ENCODE data around the gene SERPINB1. TPM values are rescaled to one million over a fixed set of nuclear protein-coding genes. Genes with fewer than 3 reads are reported as not detected.
"Not testable (repeated sequence)": the region's sequence is repeated elsewhere in the genome, so short reads cannot be mapped to it uniquely, and the experiment has no call there.

SERPINB1 gene
- total and polyA plus RNA-seq, 3 experiments from 2014 or later: 40.4 to 103 (median 42.4) TPM

GRCh38 chr6:2863901-2864300, 22.2 kb upstream of the SERPINB1 start:
- CTCF ChIA-PET: interaction anchor here (0.5 to 2.0 kb wide), 3 partner anchors 17 to 47 kb away, joined by 3 to 7 read pairs (median 3); no protein-coding TSS in a partner anchor
- peak overlapping the region in 7 of 8 donors; percentile 43 to 100 (median 96) for H3K27ac Mint-ChIP-seq
- Histone ChIP-seq H3K4me3 (ENCODE audit: low read length) (no peak overlapping the region), H3K36me3 (ENCODE audit: insufficient read depth, low read length) (no peaks in the 10 kb centered on the region), H3K27ac (ENCODE audit: low read depth, low read length) (no peak overlapping the region), H3K4me1 (ENCODE audit: insufficient read depth, low read length) (peaks cover 46% of the 10 kb centered on the region), H3K9me3 (ENCODE audit: low read length) (no peaks in the 10 kb centered on the region), H3K27me3 (ENCODE audit: insufficient read depth, low read length, poor library complexity, severe bottlenecking) (no peaks in the 10 kb centered on the region)
- H3K9me3 Mint-ChIP-seq: no peaks in the 10 kb centered on the region
- no peak for DNase-seq
- no peaks in the 10 kb centered on the region for H3K27me3 Mint-ChIP-seq
- H3K4me3 Mint-ChIP-seq: peak overlapping the region in 1 of 7 donors; percentile 25
- POLR2A ChIA-PET: interaction anchor here (1.0 kb wide), 1 partner anchor 14 kb away, joined by 4 read pairs; no protein-coding TSS in a partner anchor
- peaks cover 0 to 3% (median 0%) of the 10 kb centered on the region in 3 donors for H3K36me3 Mint-ChIP-seq
- peaks cover 51 to 78% (median 65%) of the 10 kb centered on the region in 3 donors for H3K4me1 Mint-ChIP-seq

DNA sequence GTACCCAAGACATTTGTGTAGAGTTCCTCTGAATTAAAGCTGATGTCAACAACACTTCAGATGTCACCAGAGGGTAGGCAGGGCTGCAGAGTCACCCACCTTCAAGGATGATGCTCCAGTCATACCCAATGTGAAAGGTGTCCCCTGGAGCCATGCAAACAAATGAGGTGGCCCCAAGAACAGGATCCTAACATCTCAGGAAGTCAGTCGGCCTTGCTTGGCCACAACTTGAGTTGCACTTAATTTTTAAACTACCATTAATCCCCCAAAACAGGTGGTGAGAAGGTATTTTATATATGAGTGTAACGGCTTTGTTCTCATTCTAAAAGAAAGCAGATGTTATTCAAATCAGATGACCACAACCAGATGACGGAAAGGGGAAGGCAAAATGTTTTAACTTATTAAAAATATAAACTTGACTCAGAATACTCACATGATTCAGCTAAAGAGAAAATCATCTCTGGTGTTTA, 21.1 kb upstream of the SERPINB1 start:
- ChIA-PET CTCF (interaction anchor here (0.6 to 2.0 kb wide), 4 partner anchors 8 to 88 kb away, joined by 3 to 7 read pairs (median 3); no protein-coding TSS in a partner anchor), POLR2A (interaction anchor here (0.7 to 1.2 kb wide), 4 partner anchors 13 to 40 kb away, joined by 3 to 5 read pairs (median 3); partner anchors contain the start of genes SERPINB1 and SERPINB9)
- Mint-ChIP-seq H3K27ac (peak overlapping the region; percentile 94 to 100 (median 98)), H3K9me3 (no peaks in the 10 kb centered on the region), H3K27me3 (peaks cover 0 to 1% of the 10 kb centered on the region in 2 donors), H3K4me3 (peak overlapping the region in 2 of 7 donors; percentile 72 to 73), H3K4me1 (peaks cover 58 to 81% (median 67%) of the 10 kb centered on the region in 3 donors), H3K36me3 (peaks cover 0 to 3% (median 0%) of the 10 kb centered on the region in 3 donors)
- Histone ChIP-seq H3K27ac (ENCODE audit: low read depth, low read length) (no peak overlapping the region), H3K4me3 (ENCODE audit: low read length) (no peak overlapping the region), H3K4me1 (ENCODE audit: insufficient read depth, low read length) (peaks cover 52% of the 10 kb centered on the region), H3K9me3 (ENCODE audit: low read length) (no peaks in the 10 kb centered on the region), H3K36me3 (ENCODE audit: insufficient read depth, low read length) (no peaks in the 10 kb centered on the region), H3K27me3 (ENCODE audit: insufficient read depth, low read length, poor library complexity, severe bottlenecking) (no peaks in the 10 kb centered on the region)
- peak in 1 of 5 donors; percentile 57 for DNase-seq

GRCh38 chr6:2861822-2862164, 20.1 kb upstream of the SERPINB1 start:
- POLR2A ChIA-PET: interaction anchor here (0.7 to 1.5 kb wide), 11 partner anchors 12 to 207 kb away, joined by 3 to 7 read pairs (median 3); partner anchors contain the start of genes RIPK1 and SERPINB1
- Mint-ChIP-seq H3K4me1 (peaks cover 67 to 86% (median 77%) of the 10 kb centered on the region in 3 donors), H3K4me3 (peak overlapping the region; percentile 1 to 83 (median 69)), H3K27ac (peak overlapping the region; percentile 94 to 100 (median 98)), H3K36me3 (peaks cover 0 to 3% (median 0%) of the 10 kb centered on the region in 3 donors), H3K9me3 (no peaks in the 10 kb centered on the region), H3K27me3 (peaks cover 0 to 1% of the 10 kb centered on the region in 2 donors)
- Histone ChIP-seq H3K27me3 (ENCODE audit: insufficient read depth, low read length, poor library complexity, severe bottlenecking) (no peaks in the 10 kb centered on the region), H3K4me3 (ENCODE audit: low read length) (no peak overlapping the region), H3K9me3 (ENCODE audit: low read length) (no peaks in the 10 kb centered on the region), H3K4me1 (ENCODE audit: insufficient read depth, low read length) (peaks cover 61% of the 10 kb centered on the region), H3K36me3 (ENCODE audit: insufficient read depth, low read length) (no peaks in the 10 kb centered on the region), H3K27ac (ENCODE audit: low read depth, low read length) (peak overlapping the region; percentile 35)
- no peak for DNase-seq
- CTCF ChIA-PET: interaction anchor here (1.1 kb wide), 1 partner anchor 15 kb away, joined by 6 read pairs; no protein-coding TSS in a partner anchor

DNA sequence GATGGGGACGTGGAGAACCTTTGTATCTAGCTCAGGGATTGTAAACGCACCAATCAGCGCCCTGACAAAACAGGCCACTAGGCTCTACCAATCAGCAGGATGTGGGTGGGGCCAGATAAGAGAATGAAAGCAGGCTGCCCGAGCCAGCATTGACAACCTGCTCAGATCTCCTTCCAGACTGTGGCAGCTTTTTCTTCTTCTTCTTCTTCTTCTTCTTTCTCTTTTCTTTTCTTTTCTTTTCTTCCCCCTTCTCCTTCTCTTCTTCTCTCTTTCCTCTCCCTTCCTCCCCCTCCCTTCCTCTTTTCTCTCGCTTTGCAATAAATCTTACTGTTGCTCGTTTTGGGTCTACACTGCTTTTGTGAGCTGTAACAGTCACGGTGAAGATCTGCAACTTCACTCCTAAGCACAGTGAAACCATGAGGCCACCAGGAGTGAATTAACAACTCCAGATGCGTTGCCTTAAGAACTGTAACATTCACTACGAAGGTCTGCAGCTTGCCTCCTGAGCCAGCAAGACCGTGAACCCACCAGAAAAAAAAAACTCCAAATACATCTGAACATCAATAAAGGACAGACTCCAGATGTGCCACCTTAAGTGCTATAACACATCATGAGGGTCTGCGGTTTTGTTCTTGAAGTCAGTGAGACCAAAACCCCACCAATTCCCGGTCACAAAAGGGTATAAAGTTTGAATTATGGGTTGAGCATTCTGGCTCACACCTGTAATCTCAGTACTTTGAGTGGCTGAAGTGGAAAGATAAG, 19.6 kb upstream of the SERPINB1 start:
- ChIA-PET POLR2A (interaction anchor here (0.6 to 1.5 kb wide), 13 partner anchors 11 to 1160 kb away, joined by 3 to 7 read pairs (median 3); partner anchors contain the start of genes RIPK1 and SERPINB9), CTCF (interaction anchor here (1.1 to 2.0 kb wide), 3 partner anchors 15 to 17 kb away, joined by 6 to 7 read pairs (median 6); no protein-coding TSS in a partner anchor)
- peaks cover 71 to 87% (median 82%) of the 10 kb centered on the region in 3 donors for H3K4me1 Mint-ChIP-seq
- Histone ChIP-seq H3K4me1 (ENCODE audit: insufficient read depth, low read length) (peaks cover 67% of the 10 kb centered on the region), H3K4me3 (ENCODE audit: low read length) (peak overlapping the region; percentile 20), H3K27me3 (ENCODE audit: insufficient read depth, low read length, poor library complexity, severe bottlenecking) (no peaks in the 10 kb centered on the region), H3K9me3 (ENCODE audit: low read length) (no peaks in the 10 kb centered on the region), H3K27ac (ENCODE audit: low read depth, low read length) (peak overlapping the region; percentile 35), H3K36me3 (ENCODE audit: insufficient read depth, low read length) (no peaks in the 10 kb centered on the region)
- peak overlapping the region; percentile 94 to 100 (median 98) for H3K27ac Mint-ChIP-seq
- H3K36me3 Mint-ChIP-seq: peaks cover 0 to 3% (median 0%) of the 10 kb centered on the region in 3 donors
- H3K27me3 Mint-ChIP-seq: peaks cover 0 to 1% of the 10 kb centered on the region in 2 donors
- H3K9me3 Mint-ChIP-seq: no peaks in the 10 kb centered on the region
- DNase-seq: peak in 4 of 5 donors; percentile 30 to 77 (median 71)
- H3K4me3 Mint-ChIP-seq: peak overlapping the region; percentile 49 to 83 (median 69)

DNA sequence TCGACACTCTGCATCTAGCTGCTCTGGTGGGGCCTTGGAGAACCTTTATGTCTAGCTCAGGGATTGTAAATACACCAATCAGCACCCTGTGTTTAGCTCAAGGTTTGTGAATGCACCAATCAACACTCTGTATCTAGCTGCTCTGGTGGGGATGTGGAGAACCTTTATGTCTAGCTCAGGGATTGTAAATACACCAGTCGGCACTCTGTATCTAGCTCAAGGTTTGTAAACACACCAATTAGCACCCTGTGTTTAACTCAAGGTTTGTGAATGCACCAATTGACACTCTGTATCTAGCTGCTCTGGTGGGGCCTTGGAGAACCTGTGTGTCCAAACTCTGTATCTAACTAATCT, 19.0 kb upstream of the SERPINB1 start:
- not testable (repeated sequence) for H3K27me3 Mint-ChIP-seq; H3K9me3 Mint-ChIP-seq; H3K36me3 Mint-ChIP-seq; H3K36me3 ChIP-seq (ENCODE audit: insufficient read depth, low read length); H3K27me3 ChIP-seq (ENCODE audit: insufficient read depth, low read length, poor library complexity, severe bottlenecking); H3K27ac ChIP-seq (ENCODE audit: low read depth, low read length); H3K4me3 ChIP-seq (ENCODE audit: low read length); DNase-seq; H3K9me3 ChIP-seq (ENCODE audit: low read length)
- CTCF ChIA-PET: interaction anchor here (1.1 to 2.0 kb wide), 3 partner anchors 14 to 18 kb away, joined by 6 to 7 read pairs (median 6); no protein-coding TSS in a partner anchor
- POLR2A ChIA-PET: interaction anchor here (0.6 to 1.5 kb wide), 9 partner anchors 11 to 1160 kb away, joined by 3 to 7 read pairs (median 3); partner anchors contain the start of gene SERPINB9
- peak overlapping the region; percentile 94 to 100 (median 98) for H3K27ac Mint-ChIP-seq
- peaks cover 72% of the 10 kb centered on the region for H3K4me1 ChIP-seq (ENCODE audit: insufficient read depth, low read length)
- peaks cover 75 to 87% (median 82%) of the 10 kb centered on the region in 3 donors for H3K4me1 Mint-ChIP-seq
- H3K4me3 Mint-ChIP-seq: peak overlapping the region in 5 of 7 donors; percentile 52 to 73 (median 68)

DNA sequence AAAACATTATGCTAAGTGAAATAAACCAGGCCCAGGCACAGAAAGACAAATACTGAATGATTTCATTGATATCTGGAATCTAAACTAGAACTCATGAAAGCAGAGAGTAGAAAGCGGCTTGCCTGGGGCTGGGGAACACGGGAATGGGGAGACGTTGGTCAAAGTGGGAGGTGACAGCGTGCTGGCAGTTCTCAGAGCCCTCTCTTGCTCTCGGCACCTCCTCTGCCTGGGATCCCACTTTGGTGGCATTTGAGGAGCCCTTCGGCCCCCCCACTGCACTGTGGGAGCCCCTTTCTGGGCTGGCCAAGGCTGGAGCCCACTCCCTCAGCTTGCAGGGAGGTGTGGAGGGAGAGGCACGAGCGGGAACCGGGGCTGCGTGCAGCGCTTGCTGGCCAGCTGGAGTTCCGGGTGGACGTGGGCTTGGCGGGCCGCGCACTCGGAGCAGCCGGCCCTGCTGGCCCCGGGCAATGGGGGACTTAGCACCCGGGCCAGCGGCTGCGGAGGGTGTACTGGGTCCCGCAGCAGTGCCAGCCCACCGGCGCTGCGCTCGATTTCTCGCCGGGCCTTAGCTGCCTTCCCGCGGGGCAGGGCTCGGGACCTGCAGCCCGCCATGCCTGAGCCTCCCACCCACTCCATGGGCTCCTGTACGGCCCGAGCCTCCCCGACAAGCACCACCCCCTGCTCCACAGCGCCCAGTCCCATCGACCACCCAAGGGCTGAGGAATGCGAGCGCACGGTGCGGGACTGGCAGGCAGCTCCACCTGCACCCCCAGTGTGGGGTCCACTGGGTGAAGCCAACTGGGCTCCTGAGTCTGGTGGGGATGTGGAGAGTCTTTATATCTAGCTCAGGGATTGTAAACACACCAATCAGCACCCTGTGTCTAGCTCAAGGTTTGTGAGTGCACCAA, 18.4 kb upstream of the SERPINB1 start:
- peak overlapping the region; percentile 97 to 100 (median 99) for H3K27ac Mint-ChIP-seq
- H3K27me3 ChIP-seq (ENCODE audit: insufficient read depth, low read length, poor library complexity, severe bottlenecking); POLR2A ChIA-PET; DNase-seq; H3K36me3 Mint-ChIP-seq; H3K4me3 ChIP-seq (ENCODE audit: low read length); H3K9me3 ChIP-seq (ENCODE audit: low read length); H3K36me3 ChIP-seq (ENCODE audit: insufficient read depth, low read length); H3K9me3 Mint-ChIP-seq; H3K27me3 Mint-ChIP-seq: not testable (repeated sequence)
- CTCF ChIA-PET: interaction anchor here (1.2 to 2.0 kb wide), 2 partner anchors 13 to 18 kb away, joined by 6 to 7 read pairs; no protein-coding TSS in a partner anchor
- H3K27ac ChIP-seq (ENCODE audit: low read depth, low read length): peak overlapping the region; percentile 85
- peak overlapping the region in 5 of 7 donors; percentile 6 to 89 (median 52) for H3K4me3 Mint-ChIP-seq
- H3K4me1 Mint-ChIP-seq: peaks cover 82 to 92% (median 86%) of the 10 kb centered on the region in 3 donors
- peaks cover 79% of the 10 kb centered on the region for H3K4me1 ChIP-seq (ENCODE audit: insufficient read depth, low read length)

DNA sequence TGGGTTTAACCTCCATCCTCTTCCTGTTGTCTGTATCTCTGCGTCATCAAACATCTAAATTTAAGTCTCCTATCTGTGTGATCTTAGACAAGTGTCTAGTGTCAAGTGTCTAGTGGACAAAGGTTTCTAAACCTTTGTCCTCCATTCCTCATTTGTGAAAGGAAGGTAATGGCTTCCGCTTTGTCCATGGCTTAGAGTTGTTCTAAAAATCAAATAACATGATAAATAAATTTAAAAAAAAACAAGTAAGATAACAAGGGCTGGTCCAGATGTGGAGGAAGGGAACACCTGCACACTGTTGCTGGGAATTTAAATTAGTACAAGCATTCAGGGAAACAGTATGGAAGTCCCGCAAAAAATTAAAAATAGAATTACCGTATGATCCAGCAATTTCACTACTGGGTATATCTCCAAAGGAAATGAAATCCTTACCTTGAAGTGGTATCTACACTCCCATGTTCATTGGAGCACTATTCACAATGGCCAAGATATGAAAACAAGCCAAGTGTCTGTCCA, 17.6 kb upstream of the SERPINB1 start:
- Mint-ChIP-seq H3K27ac (peak overlapping the region; percentile 91 to 100 (median 99)), H3K36me3 (peaks cover 0 to 3% (median 0%) of the 10 kb centered on the region in 3 donors), H3K9me3 (no peaks in the 10 kb centered on the region), H3K27me3 (peaks cover 0 to 1% of the 10 kb centered on the region in 2 donors), H3K4me3 (peak overlapping the region; percentile 48 to 89 (median 84)), H3K4me1 (peaks cover 87 to 95% (median 89%) of the 10 kb centered on the region in 3 donors)
- peaks cover 87% of the 10 kb centered on the region for H3K4me1 ChIP-seq (ENCODE audit: insufficient read depth, low read length)
- peak in 2 of 5 donors; percentile 80 to 81 for DNase-seq
- H3K27me3 ChIP-seq (ENCODE audit: insufficient read depth, low read length, poor library complexity, severe bottlenecking): no peaks in the 10 kb centered on the region
- H3K9me3 ChIP-seq (ENCODE audit: low read length): no peaks in the 10 kb centered on the region
- H3K4me3 ChIP-seq (ENCODE audit: low read length): peak overlapping the region; percentile 35
- no peaks in the 10 kb centered on the region for H3K36me3 ChIP-seq (ENCODE audit: insufficient read depth, low read length)
- peak overlapping the region; percentile 85 for H3K27ac ChIP-seq (ENCODE audit: low read depth, low read length)
- POLR2A ChIA-PET: interaction anchor here (1.0 to 2.5 kb wide), 8 partner anchors 9 to 44 kb away, joined by 3 to 18 read pairs (median 6); partner anchors contain the start of genes SERPINB1 and SERPINB9
- CTCF ChIA-PET: interaction anchor here (1.8 to 2.5 kb wide), 5 partner anchors 9 to 129 kb away, joined by 5 to 22 read pairs (median 9); partner anchors contain the start of gene SERPINB1
